Osteocyte (in vitro differentiated cells): ENCODE data around the gene TACC3. TPM values are rescaled to one million over a fixed set of nuclear protein-coding genes. Genes with fewer than 3 reads are reported as not detected.

Experiments
- DNase-seq: peaks from one replicate; pipeline ENCODE4 v3.0.0; 2021; ENCODE audit warnings: mixed read lengths; ENCODE audit not compliant: unreplicated experiment; ENCODE audit errors: extremely low spot score
- H3K27ac Mint-ChIP-seq: one replicate; pipeline ENCODE4 v1.8.0; 2021; ENCODE audit warnings: mild to moderate bottlenecking, mixed read lengths; ENCODE audit not compliant: unreplicated experiment
- H3K27me3 Mint-ChIP-seq: one replicate; pipeline ENCODE4 v1.8.0; 2021; ENCODE audit warnings: mixed read lengths; ENCODE audit not compliant: unreplicated experiment
- H3K36me3 Mint-ChIP-seq: one replicate; pipeline ENCODE4 v1.8.0; 2021; ENCODE audit warnings: mixed read lengths; ENCODE audit not compliant: unreplicated experiment
- H3K4me1 Mint-ChIP-seq: one replicate; pipeline ENCODE4 v1.8.0; 2021; ENCODE audit warnings: mixed read lengths; ENCODE audit not compliant: unreplicated experiment
- H3K4me3 Mint-ChIP-seq: one replicate; pipeline ENCODE4 v1.8.0; 2021; ENCODE audit warnings: mild to moderate bottlenecking, moderate library complexity, mixed read lengths; ENCODE audit not compliant: unreplicated experiment
- H3K9me3 Mint-ChIP-seq: one replicate; pipeline ENCODE4 v1.8.0; 2021; ENCODE audit warnings: mixed read lengths; ENCODE audit not compliant: unreplicated experiment
- total RNA-seq: library from RNA; stranded (reverse); gene quantifications from 2 replicates; pipeline ENCODE4 v1.2.1, GENCODE V29; 2021
- TF ChIP-seq, protein P1 (sequence below): fragments of 200-600 bp; sonication (generic); IDR thresholded peaks from 2 replicates; pipeline ENCODE4 v1.5.0; 2021; ENCODE audit warnings: antibody characterized with exemption, mild to moderate bottlenecking, moderate library complexity

The TACC3 gene
- total RNA-seq, 1 donor from 2014 or later: 23.6 TPM

DNA sequence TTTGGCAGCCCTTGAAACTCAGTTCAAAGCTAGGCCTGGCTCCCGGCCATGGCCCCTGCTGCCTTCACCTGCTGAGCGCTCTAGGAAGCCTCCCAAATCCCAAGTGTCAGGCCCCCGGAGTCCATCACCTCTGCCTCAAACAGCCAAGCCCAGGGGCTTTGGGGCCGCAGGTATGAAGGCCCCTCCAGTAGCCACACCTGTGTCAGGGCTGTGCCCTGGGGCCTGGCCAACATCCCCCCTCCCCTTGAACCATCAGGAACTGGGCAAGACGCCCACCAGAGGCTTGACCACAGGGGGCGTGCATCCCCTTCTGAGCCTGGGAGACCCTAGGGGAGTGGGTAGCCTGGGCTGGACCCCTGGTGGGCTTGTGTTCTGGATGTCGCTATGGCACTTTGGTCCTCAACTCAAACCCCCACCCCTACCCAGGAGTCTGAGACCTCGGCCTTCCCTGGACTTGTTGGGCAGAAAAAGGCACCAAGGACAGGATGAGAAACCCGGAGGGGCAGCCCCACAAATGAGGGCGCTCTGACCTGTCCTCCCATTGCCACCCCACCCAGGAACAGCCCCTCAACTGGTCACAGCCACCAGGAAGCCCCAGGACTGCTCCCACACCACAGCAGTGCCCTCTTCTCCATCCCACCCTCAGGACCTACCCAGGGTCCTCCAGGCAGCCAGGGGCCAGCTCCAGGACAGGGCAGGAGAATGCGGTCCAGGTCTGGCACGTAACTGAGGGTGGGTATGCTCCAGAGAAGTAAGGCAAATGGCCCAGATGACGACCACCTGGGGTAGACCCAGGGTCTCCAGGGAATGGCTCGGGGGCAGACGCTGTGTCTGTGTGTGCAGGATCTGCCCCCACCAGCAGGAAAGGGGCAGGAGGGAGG is 5.0 kb upstream of the TACC3 start:
- no peak overlapping the region for H3K4me3 Mint-ChIP-seq
- no peaks in the 10 kb centered on the region for H3K9me3 Mint-ChIP-seq
- H3K27ac Mint-ChIP-seq: no peak overlapping the region
- H3K36me3 Mint-ChIP-seq: peaks cover 3% of the 10 kb centered on the region
- H3K27me3 Mint-ChIP-seq: no peaks in the 10 kb centered on the region
- TF ChIP-seq, protein P1, sequence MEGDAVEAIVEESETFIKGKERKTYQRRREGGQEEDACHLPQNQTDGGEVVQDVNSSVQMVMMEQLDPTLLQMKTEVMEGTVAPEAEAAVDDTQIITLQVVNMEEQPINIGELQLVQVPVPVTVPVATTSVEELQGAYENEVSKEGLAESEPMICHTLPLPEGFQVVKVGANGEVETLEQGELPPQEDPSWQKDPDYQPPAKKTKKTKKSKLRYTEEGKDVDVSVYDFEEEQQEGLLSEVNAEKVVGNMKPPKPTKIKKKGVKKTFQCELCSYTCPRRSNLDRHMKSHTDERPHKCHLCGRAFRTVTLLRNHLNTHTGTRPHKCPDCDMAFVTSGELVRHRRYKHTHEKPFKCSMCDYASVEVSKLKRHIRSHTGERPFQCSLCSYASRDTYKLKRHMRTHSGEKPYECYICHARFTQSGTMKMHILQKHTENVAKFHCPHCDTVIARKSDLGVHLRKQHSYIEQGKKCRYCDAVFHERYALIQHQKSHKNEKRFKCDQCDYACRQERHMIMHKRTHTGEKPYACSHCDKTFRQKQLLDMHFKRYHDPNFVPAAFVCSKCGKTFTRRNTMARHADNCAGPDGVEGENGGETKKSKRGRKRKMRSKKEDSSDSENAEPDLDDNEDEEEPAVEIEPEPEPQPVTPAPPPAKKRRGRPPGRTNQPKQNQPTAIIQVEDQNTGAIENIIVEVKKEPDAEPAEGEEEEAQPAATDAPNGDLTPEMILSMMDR: no peak
- no peak for DNase-seq
- H3K4me1 Mint-ChIP-seq: peaks cover 27% of the 10 kb centered on the region

DNA sequence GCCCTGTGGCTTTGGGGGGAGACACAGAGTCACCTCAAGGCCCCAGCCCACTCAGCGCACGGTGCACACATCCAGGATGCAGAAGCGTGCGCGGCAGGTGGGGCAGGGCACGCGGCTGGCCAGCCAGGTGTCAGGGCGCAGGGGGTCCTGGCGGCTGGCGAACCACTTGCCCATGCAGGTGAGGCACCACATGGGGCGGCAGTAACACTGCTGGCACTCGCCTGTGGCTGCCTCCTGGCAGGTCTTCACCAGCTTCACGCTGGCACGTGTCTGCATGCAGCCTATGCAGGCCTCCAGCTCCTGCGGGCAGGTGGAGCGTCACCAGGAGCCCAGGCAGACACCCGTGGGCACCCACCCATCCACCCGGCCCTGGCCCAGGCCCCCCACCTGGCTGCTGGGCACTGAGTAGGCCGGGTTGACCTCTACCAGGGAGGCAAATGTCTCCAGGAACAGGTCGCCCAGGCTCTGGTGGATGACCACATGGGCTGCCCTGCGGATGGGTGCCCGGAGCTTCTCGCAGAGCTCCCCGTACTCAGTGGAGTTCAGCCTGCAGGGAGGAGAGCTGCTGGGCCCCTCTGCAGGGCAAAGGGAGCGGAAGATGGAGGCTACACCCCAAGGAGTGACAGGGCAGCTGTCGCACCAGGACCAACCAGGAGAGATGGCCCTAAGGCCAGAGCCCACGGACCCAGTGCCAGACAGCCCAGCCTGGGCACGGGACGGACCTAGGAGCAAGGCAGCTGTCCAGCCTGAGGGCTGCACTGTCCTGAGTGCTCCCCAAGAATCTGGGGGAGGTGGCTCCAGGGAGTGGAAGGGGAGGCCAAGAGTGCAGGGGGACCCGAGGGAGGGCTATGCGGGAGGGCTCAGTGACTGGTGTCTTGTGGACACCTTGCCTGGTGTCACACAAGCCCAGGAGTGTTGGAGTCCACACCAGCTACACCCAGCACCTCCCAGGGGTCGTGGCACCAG is 3.9 kb upstream of the TACC3 start:
- TF ChIP-seq, protein P1: no peak
- Mint-ChIP-seq H3K4me3 (no peak overlapping the region), H3K4me1 (peaks cover 32% of the 10 kb centered on the region), H3K27ac (no peak overlapping the region), H3K27me3 (no peaks in the 10 kb centered on the region), H3K36me3 (peaks cover 3% of the 10 kb centered on the region), H3K9me3 (no peaks in the 10 kb centered on the region)
- no peak for DNase-seq

DNA sequence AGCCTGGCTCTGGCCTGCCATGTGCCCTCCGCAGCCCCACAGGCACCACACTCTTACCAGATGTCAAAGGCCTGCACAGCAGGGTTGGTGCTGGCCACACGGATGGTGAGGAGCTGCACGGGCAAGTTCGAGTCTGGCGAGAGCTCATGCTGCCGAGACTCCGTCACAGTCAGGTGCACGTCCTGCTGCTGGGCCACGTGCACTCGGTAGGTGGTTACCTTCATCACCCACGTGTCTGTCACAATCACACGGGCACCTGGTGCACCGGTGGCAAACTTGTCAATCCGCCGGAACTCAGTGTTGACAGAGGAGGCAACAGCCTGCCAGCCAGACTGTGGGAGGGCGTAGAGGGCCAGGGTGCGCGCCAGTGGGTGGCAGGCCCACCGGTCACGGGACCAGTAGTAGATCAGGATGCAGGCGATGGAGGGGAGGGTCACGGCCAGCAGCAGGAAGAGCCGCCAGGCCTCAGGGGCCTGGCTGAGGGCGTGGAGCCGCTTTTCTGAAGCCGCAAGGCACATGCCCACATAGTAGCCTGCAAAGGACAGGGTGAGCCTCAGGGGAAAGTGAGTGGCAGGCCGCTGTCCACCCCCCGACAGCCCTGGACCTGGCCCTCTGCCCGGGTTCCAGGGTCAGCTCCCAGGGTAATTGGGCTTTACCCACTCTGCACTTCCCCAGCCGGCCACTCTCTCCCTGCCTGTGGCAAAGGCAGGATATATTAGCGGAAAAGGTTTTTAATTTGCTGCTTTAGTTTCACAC is 3.0 kb upstream of the TACC3 start:
- H3K4me1 Mint-ChIP-seq: peaks cover 36% of the 10 kb centered on the region
- H3K4me3 Mint-ChIP-seq: peak overlapping the region; percentile 87
- no peak for DNase-seq
- H3K27ac Mint-ChIP-seq: peak overlapping the region; percentile 53
- no peaks in the 10 kb centered on the region for H3K27me3 Mint-ChIP-seq
- no peaks in the 10 kb centered on the region for H3K9me3 Mint-ChIP-seq
- peaks cover 3% of the 10 kb centered on the region for H3K36me3 Mint-ChIP-seq
- TF ChIP-seq, protein P1: no peak

DNA sequence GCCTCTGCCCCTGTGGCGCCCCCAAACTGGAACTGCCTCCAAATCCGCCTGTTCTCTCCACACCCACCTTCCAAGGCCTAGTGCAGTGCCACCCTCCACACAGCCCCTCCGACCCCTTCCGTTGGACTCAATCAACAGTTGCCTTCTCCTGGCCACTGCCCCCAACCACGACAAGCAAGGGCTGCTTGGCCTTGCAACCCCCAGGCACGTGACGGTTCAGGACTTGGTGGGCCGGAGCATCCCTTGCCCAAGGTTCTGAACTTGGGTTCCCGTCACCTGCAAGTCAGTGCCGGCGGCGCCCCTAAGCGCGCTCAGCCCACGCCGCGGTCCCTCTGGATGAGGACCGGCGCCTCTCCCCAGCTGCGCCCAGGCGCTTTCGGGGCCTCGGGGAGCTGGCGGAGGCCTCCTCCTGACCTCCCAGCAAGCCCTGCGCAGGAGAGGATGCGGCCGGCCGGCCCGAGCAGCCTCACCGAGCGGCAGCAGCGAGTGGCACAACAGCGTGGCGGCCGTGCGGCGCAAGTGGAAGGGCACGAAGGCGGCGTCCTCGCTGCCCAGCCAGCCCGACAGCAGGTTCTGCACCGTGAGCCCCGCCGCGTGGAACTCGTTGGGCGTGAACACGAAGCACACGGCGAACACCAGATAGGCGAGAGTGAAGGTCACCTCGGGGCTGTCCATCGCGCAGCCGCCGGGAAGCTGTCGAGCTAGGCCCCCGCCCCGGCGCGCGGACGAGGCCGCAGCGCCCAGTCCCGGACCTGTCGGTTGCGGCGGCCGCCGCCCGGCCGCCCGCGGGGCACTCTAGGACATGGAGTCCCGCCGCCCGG is 948 bp upstream of the TACC3 start:
- no peaks in the 10 kb centered on the region for H3K27me3 Mint-ChIP-seq
- DNase-seq: no peak
- TF ChIP-seq, protein P1: no peak
- H3K36me3 Mint-ChIP-seq: peaks cover 3% of the 10 kb centered on the region
- peak overlapping the region; percentile 92 for H3K27ac Mint-ChIP-seq
- peaks cover 36% of the 10 kb centered on the region for H3K4me1 Mint-ChIP-seq
- peak overlapping the region; percentile 87 for H3K4me3 Mint-ChIP-seq
- H3K9me3 Mint-ChIP-seq: no peaks in the 10 kb centered on the region
